Panc1 (cell line): Measurements from ENCODE around the gene EDRF1.

Source experiments
- POLR2AphosphoS5 ChIP-seq: IDR thresholded peaks from 2 replicates; pipeline ENCODE4 v1.6.1; 2012; ENCODE audit warnings: mild to moderate bottlenecking, low read depth, low read length, moderate library complexity
- SIN3A ChIP-seq: IDR thresholded peaks from 2 replicates; pipeline ENCODE4 v1.6.1; 2012; ENCODE audit warnings: low read depth, mild to moderate bottlenecking, low read length, moderate library complexity, borderline replicate concordance; ENCODE audit not compliant: insufficient read depth
- TF ChIP-seq, protein P1 (sequence below): fragments of 450-650 bp; IDR thresholded peaks from 2 replicates; pipeline ENCODE4 v1.5.1; 2017; ENCODE audit warnings: mild to moderate bottlenecking
- TF ChIP-seq, protein P2 (sequence below), 2 experiments: IDR thresholded peaks; 2 replicates each; pipeline ENCODE4 v1.6.1; 2011 to 2012; ENCODE audit warnings: low read depth in 2 of 2, control low read depth in 1 of 2, low read length in 1 of 2, mild to moderate bottlenecking in 1 of 2, moderate library complexity in 1 of 2; ENCODE audit not compliant: insufficient read depth in 1 of 2

DNA sequence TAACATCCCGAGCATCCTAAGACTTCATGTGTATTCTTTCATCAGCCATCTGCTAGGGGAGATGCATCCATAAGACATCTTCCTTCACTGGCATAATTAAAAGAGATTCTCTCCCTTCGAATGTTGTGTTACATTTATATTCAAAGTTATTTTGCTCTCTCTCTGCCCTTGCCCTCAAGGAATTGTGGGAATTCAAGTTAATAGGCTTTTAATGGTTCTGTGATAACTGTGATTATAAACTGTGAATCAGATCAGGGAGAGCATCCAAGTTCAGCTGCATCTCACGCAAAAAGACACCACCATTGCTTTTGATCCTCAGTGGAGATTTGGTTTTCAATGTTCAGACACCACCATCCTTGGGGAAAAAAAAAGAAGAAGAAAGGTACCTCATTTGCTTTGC is 27.3 kb upstream of the EDRF1 start:
- TF ChIP-seq, protein P1, sequence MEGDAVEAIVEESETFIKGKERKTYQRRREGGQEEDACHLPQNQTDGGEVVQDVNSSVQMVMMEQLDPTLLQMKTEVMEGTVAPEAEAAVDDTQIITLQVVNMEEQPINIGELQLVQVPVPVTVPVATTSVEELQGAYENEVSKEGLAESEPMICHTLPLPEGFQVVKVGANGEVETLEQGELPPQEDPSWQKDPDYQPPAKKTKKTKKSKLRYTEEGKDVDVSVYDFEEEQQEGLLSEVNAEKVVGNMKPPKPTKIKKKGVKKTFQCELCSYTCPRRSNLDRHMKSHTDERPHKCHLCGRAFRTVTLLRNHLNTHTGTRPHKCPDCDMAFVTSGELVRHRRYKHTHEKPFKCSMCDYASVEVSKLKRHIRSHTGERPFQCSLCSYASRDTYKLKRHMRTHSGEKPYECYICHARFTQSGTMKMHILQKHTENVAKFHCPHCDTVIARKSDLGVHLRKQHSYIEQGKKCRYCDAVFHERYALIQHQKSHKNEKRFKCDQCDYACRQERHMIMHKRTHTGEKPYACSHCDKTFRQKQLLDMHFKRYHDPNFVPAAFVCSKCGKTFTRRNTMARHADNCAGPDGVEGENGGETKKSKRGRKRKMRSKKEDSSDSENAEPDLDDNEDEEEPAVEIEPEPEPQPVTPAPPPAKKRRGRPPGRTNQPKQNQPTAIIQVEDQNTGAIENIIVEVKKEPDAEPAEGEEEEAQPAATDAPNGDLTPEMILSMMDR: no peak
- no peak for TF ChIP-seq POLR2AphosphoS5
- TF ChIP-seq SIN3A: no peak
- TF ChIP-seq, protein P2, sequence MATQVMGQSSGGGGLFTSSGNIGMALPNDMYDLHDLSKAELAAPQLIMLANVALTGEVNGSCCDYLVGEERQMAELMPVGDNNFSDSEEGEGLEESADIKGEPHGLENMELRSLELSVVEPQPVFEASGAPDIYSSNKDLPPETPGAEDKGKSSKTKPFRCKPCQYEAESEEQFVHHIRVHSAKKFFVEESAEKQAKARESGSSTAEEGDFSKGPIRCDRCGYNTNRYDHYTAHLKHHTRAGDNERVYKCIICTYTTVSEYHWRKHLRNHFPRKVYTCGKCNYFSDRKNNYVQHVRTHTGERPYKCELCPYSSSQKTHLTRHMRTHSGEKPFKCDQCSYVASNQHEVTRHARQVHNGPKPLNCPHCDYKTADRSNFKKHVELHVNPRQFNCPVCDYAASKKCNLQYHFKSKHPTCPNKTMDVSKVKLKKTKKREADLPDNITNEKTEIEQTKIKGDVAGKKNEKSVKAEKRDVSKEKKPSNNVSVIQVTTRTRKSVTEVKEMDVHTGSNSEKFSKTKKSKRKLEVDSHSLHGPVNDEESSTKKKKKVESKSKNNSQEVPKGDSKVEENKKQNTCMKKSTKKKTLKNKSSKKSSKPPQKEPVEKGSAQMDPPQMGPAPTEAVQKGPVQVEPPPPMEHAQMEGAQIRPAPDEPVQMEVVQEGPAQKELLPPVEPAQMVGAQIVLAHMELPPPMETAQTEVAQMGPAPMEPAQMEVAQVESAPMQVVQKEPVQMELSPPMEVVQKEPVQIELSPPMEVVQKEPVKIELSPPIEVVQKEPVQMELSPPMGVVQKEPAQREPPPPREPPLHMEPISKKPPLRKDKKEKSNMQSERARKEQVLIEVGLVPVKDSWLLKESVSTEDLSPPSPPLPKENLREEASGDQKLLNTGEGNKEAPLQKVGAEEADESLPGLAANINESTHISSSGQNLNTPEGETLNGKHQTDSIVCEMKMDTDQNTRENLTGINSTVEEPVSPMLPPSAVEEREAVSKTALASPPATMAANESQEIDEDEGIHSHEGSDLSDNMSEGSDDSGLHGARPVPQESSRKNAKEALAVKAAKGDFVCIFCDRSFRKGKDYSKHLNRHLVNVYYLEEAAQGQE (IDR thresholded peaks at IDR 0.05; ENCODE audit: insufficient read depth in 1 of 2, low read depth in 2 of 2, low read length in 1 of 2): no peak
